B cell (primary cell): ENCODE results near the gene TBC1D22B. TPM values are rescaled to one million over a fixed set of nuclear protein-coding genes. Genes with fewer than 3 reads are reported as not detected.

Experiments used
- ATAC-seq: fragments of 200-7000 bp; cut with Tn5 transposase; one replicate; pipeline ENCODE4 v1.10.0; 2021; ENCODE audit warnings: low read depth, mild to moderate bottlenecking, moderate number of reproducible peaks, moderate library complexity
- CTCF ChIA-PET: fragments of 350-600 bp; sonication (Branson Sonifier 250); formaldehyde crosslinking; loops from one replicate; lab custom pipeline; 2021; ENCODE audit warnings: antibody characterized with exemption, inconsistent platforms; lab: Charles Lee
- POLR2A ChIA-PET: fragments of 350-600 bp; sonication (Branson Sonifier 250); formaldehyde crosslinking; loops from one replicate; lab custom pipeline; 2021; ENCODE audit warnings: antibody characterized with exemption; lab: Charles Lee
- DNase-seq: peaks from one replicate; pipeline ENCODE4 v3.0.0; 2013
- H2AFZ ChIP-seq: 2 replicates; pipeline ENCODE4 v1.6.1; 2012; ENCODE audit warnings: mild to moderate bottlenecking, low read depth, low read length; ENCODE audit not compliant: insufficient read depth, poor library complexity, severe bottlenecking
- H3K27ac ChIP-seq, 2 donors: 1 replicate in 1 of 2; 2 replicates in 1 of 2; pipeline ENCODE4 v1.5.1; 2012 to 2013; ENCODE audit warnings: low read length in 2 of 2, mild to moderate bottlenecking in 2 of 2, moderate library complexity in 1 of 2
- H3K27me3 ChIP-seq, 4 experiments: fragments of 200-600 bp in 1 of 4; sonication (generic) in 1 of 4; replicated peaks in 1 of 4; 1 replicate in 2 of 4; 2 replicates in 2 of 4; pipeline versions ENCODE4 v1.6.1 to v1.7.0; 2013 to 2016; ENCODE audit warnings: low read length in 3 of 4, mild to moderate bottlenecking in 2 of 4, mixed read lengths in 1 of 4, moderate library complexity in 1 of 4; ENCODE audit not compliant: insufficient read depth in 4 of 4, control insufficient read depth in 3 of 4; ENCODE audit errors: control extremely low read depth in 1 of 4
- H3K36me3 ChIP-seq, 2 experiments: replicated peaks in 1 of 2; 1 replicate in 1 of 2; 2 replicates in 1 of 2; pipeline versions ENCODE4 v1.6.1 to v1.7.1; 2013; ENCODE audit warnings: low read length in 1 of 2; ENCODE audit not compliant: insufficient read depth in 2 of 2, control insufficient read depth in 1 of 2; ENCODE audit errors: control extremely low read depth in 1 of 2, extremely low read depth in 1 of 2
- H3K4me1 ChIP-seq, 2 donors: fragments of 200-600 bp in 1 of 2; sonication (generic) in 1 of 2; 1 replicate in 1 of 2; 2 replicates in 1 of 2; pipeline versions ENCODE4 v1.5.1 to v1.6.1; 2013 to 2017; ENCODE audit warnings: low read length in 2 of 2; ENCODE audit not compliant: control insufficient read depth in 2 of 2, insufficient read depth in 2 of 2
- H3K4me2 ChIP-seq: replicated peaks from 2 replicates; pipeline ENCODE3; 2012; ENCODE audit warnings: mild to moderate bottlenecking, low read depth, low read length; ENCODE audit not compliant: poor library complexity, severe bottlenecking
- H3K4me3 ChIP-seq, 5 experiments: fragments of 200-600 bp in 1 of 5; sonication (generic) in 1 of 5; 1 replicate in 3 of 5; 2 replicates in 2 of 5; pipeline versions ENCODE4 v1.5.1 to v1.7.0; 2011 to 2016; ENCODE audit warnings: low read length in 4 of 5, mild to moderate bottlenecking in 4 of 5, low read depth in 2 of 5, control low read depth in 1 of 5, moderate library complexity in 1 of 5; ENCODE audit not compliant: insufficient read depth in 1 of 5; ENCODE audit errors: control extremely low read depth in 1 of 5, extremely low read depth in 1 of 5
- H3K79me2 ChIP-seq: fragments of 200-600 bp; sonication (generic); one replicate; pipeline ENCODE4 v1.6.0; 2016; ENCODE audit warnings: low read length; ENCODE audit not compliant: control insufficient read depth, insufficient read depth
- H3K9ac ChIP-seq: fragments of 200-600 bp; sonication (generic); 2 replicates; pipeline ENCODE4 v1.6.1; 2017; ENCODE audit warnings: mild to moderate bottlenecking, low read length, moderate library complexity
- H3K9me3 ChIP-seq, 3 donors: one replicate each; pipeline versions ENCODE4 v1.6.1 to v1.7.1; 2013; ENCODE audit warnings: low read length in 2 of 3; ENCODE audit not compliant: control insufficient read depth in 2 of 3, insufficient read depth in 1 of 3; ENCODE audit errors: control extremely low read depth in 1 of 3
- H4K20me1 ChIP-seq: 2 replicates; pipeline ENCODE4 v1.6.0; 2012; ENCODE audit warnings: mild to moderate bottlenecking, low read length; ENCODE audit not compliant: insufficient read depth, control insufficient read depth, poor library complexity, severe bottlenecking
- H3K27ac Mint-ChIP-seq: one replicate; pipeline ENCODE4 v1.8.0; 2021; ENCODE audit warnings: mixed read lengths
- H3K27me3 Mint-ChIP-seq: one replicate; pipeline ENCODE4 v1.8.0; 2021; ENCODE audit warnings: mixed read lengths
- H3K4me1 Mint-ChIP-seq: one replicate; pipeline ENCODE4 v1.8.0; 2021; ENCODE audit warnings: mixed read lengths
- H3K4me3 Mint-ChIP-seq: one replicate; pipeline ENCODE4 v1.8.0; 2021; ENCODE audit warnings: mixed read lengths
- H3K9me3 Mint-ChIP-seq: one replicate; pipeline ENCODE4 v1.8.0; 2022; ENCODE audit warnings: mixed read lengths; ENCODE audit not compliant: insufficient read depth
- EZH2 ChIP-seq: IDR thresholded peaks from 2 replicates; pipeline ENCODE4 v1.6.1; 2012; ENCODE audit warnings: borderline replicate concordance, low read depth, mild to moderate bottlenecking, moderate library complexity, low read length; ENCODE audit not compliant: insufficient read depth, poor library complexity, severe bottlenecking
- WGBS: methylation state at CpG from one replicate; pipeline ENCODE4 v1.1.5; 2013; ENCODE audit warnings: missing lambda C conversion rate; ENCODE audit not compliant: insufficient coverage; 5-methylcytosine and 5-hydroxymethylcytosine counted together
- intact Hi-C: fragments of 100-400 bp; cut with micrococcal nuclease; formaldehyde crosslinking; loops from one replicate; pipeline ENCODE4 v1.10.0; 2022
- polyA plus RNA-seq: library from polyadenylated mRNA; depleted of rRNA; stranded (reverse); fragments of >200 nt; gene quantifications from 2 replicates; pipeline ENCODE4 v1.2.3, GENCODE V29; 2012
- total RNA-seq, 2 donors: library from RNA; stranded (reverse); fragments of 120-200 nt in 1 of 2; gene quantifications; 1 replicate in 1 of 2; 2 replicates in 1 of 2; pipeline versions ENCODE4 v1.2.3 to v1.2.4, GENCODE V29; 2013 to 2022
- TF ChIP-seq, protein P1 (sequence below): fragments of 200-600 bp; IDR thresholded peaks from one replicate; pipeline ENCODE4 v1.8.0; 2022; ENCODE audit warnings: antibody characterized with exemption, mild to moderate bottlenecking

Gene TBC1D22B
- total and polyA plus RNA-seq, 2 donors (not counting 1 experiment from before 2014, with no cell fraction given), result 5.1 to 12.5 TPM

DNA sequence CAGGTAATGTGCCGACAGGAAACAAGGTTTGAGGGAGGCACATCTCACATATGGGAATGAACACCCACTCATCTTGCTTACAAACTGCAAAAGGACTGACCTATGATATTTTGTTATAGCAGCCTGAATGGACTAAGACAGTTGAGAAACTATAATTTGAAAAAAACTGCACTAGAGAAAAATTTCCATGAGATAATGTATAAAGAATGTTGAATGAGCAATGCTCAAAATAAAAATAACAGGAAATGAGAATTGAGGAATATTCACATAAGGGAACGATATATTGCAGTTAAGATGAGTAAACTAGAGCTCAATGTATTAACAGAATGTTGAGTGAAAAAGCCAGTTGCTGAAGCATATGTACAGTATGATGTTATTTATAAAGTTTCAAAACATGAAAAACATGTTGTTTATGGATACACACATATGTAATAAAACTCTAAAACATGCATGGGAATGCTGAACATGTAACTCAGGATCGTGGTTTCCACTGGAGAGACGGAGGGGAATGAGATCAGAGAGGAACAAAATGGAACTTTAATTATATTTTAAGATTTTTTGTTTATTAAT is 6.3 kb upstream of the TBC1D22B start:
- Histone ChIP-seq H3K27me3 (peaks cover 0 to 7% (median 0%) of the 10 kb centered on the region in 4 experiments), H3K4me1 (no peaks in the 10 kb centered on the region), H3K36me3 (no peaks in the 10 kb centered on the region), H3K27ac (no peak overlapping the region), H3K4me2 (no peak overlapping the region), H2AFZ (no peak overlapping the region), H3K9ac (no peak overlapping the region), H4K20me1 (no peaks in the 10 kb centered on the region), H3K4me3 (no peak overlapping the region), H3K79me2 (peaks cover 12% of the 10 kb centered on the region), H3K9me3 (no peaks in the 10 kb centered on the region)
- no peak for DNase-seq
- H3K27me3 Mint-ChIP-seq, result peaks cover 2% of the 10 kb centered on the region
- no peak for ATAC-seq
- ChIA-PET POLR2A (no interaction called here), CTCF (no interaction called here)
- no peaks in the 10 kb centered on the region for H3K4me1 Mint-ChIP-seq
- WGBS, result no CpG with 5 or more reads among the region's 4 CpGs
- H3K27ac Mint-ChIP-seq, result no peak overlapping the region
- intact Hi-C loops, result no loop called here
- TF ChIP-seq EZH2, result no peak
- TF ChIP-seq, protein P1, sequence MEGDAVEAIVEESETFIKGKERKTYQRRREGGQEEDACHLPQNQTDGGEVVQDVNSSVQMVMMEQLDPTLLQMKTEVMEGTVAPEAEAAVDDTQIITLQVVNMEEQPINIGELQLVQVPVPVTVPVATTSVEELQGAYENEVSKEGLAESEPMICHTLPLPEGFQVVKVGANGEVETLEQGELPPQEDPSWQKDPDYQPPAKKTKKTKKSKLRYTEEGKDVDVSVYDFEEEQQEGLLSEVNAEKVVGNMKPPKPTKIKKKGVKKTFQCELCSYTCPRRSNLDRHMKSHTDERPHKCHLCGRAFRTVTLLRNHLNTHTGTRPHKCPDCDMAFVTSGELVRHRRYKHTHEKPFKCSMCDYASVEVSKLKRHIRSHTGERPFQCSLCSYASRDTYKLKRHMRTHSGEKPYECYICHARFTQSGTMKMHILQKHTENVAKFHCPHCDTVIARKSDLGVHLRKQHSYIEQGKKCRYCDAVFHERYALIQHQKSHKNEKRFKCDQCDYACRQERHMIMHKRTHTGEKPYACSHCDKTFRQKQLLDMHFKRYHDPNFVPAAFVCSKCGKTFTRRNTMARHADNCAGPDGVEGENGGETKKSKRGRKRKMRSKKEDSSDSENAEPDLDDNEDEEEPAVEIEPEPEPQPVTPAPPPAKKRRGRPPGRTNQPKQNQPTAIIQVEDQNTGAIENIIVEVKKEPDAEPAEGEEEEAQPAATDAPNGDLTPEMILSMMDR, result no peak
- no peak overlapping the region for H3K4me3 Mint-ChIP-seq
- H3K9me3 Mint-ChIP-seq, result no peaks in the 10 kb centered on the region

DNA sequence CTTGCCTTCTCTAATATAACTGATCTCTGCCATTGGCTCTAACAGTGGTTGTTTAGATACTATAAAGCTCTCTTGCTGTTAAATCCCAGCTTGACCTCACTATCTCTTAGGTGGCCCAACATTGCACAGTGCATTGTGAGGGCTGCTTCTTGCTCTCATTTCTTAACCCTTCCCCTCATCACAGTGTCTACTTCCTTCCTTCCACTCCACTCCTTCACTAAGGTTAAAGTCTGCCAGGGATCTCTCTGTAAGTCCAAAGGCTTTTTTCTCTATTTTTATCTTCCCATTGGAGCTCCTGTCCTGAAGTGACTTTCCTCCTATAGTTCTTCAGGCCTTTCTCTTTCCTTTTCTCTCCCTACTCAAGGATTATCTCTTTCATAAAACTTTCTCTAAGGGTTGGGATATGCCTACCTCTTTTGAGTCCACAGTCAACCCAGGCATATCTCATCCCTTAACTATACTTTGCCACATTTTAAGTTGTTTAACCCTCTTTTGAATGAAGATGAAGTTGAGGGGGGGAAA is 4.0 kb upstream of the TBC1D22B start:
- Histone ChIP-seq H3K79me2 (peaks cover 34% of the 10 kb centered on the region), H3K36me3 (no peaks in the 10 kb centered on the region), H2AFZ (no peak overlapping the region), H3K27me3 (peaks cover 0 to 4% (median 0%) of the 10 kb centered on the region in 4 experiments), H3K27ac (no peak overlapping the region), H3K9me3 (no peaks in the 10 kb centered on the region), H4K20me1 (no peaks in the 10 kb centered on the region), H3K9ac (no peak overlapping the region), H3K4me3 (no peak overlapping the region), H3K4me2 (no peak overlapping the region), H3K4me1 (peaks cover 9 to 12% of the 10 kb centered on the region in 2 donors)
- no peak overlapping the region for H3K27ac Mint-ChIP-seq
- H3K4me3 Mint-ChIP-seq, result no peak overlapping the region
- no peaks in the 10 kb centered on the region for H3K9me3 Mint-ChIP-seq
- ChIA-PET POLR2A (no interaction called here), CTCF (interaction anchor here (0.6 kb wide), 1 partner anchor 1058 kb away, joined by 6 read pairs; no protein-coding TSS in a partner anchor)
- peaks cover 16% of the 10 kb centered on the region for H3K4me1 Mint-ChIP-seq
- ATAC-seq (no peak), DNase-seq (no peak)
- intact Hi-C loops, result no loop called here
- H3K27me3 Mint-ChIP-seq, result no peaks in the 10 kb centered on the region
- TF ChIP-seq, protein P1, result no peak
- no peak for TF ChIP-seq EZH2
